ENCODE data around the gene USB1.

The USB1 gene

DNA sequence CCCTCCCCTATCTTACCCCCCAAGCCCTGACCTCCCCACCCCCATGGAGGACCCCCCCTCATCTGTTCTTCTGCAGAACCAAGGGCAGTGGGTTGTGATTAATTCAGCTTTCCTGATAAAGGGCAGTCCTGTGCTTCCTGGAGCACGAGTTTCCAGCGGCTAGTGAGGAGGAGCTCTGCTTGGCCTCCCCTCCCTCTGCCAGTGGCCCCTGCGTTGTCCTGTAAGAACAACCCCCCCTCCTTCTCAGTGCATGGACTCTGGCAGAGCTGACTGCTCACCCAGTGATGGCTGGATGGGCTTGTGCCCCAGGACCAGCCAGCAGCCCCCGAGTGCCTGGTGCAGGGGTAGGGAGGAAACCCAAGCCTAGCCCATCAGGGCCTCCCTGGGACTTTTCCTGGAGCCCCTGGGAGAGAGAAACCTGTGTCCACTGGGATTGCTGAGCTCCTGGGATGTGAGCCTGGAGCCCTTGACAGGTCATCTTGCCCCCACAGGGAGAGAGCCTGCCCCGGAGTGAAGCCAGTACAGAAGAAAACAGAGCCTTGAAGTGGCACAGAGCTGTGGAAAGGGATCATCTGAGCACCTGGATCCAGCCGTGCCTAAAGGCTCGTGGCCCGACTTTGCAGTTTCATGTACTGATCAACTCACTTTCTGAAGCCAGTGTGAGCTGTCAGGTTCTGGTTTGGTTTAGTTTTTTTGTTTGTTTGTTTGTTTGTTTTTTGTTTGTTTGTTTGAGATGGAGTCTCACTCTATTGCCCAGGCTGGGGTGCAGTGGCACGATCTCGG lies 50.8 kb downstream of the USB1 start:
- no peak for DNase-seq

DNA sequence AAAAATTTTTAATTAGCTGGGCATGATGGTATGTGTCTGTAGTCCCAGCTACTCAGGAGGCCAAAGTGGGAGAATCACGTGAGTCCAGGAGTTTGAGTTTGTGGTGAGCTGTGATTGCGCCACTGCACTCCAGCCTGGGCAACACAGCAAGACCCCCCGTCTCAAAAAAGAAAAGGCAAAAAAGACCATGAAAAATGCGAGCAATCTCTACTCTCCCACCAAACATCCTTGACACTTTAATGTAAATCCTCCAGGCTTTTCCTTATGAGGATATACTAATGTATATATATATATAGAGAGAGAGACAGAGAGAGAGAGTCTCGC lies 52.4 kb downstream of the USB1 start:
- no peak for DNase-seq

GRCh38 chr16:58054289-58054688 lies 53.1 kb downstream of the USB1 start:
- DNase-seq = no peak

- DNase-seq = no peak
Observed at GRCh38 chr16:58056580-58056979, 55.4 kb downstream of the USB1 start.

DNA sequence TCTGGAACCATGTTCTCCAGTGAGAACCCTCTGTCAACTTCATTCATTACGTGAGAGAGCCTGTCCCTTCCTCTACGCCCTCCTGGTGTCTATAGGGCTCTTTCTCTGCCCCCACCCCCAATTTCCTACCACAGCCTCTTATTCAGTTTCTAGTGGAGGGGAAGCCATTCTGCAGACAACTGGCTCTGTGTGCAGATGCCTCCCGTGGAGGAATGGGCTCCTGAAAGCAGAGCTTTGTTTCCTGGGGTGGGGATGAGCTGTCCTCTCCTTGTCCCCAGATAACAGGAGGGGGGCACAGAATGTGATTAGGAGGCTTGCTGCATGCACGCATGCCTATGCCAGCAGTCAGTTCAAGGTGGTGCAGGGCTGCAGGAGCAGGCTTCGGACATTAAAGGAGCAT lies 55.9 kb downstream of the USB1 start:
- DNase-seq = no peak

GRCh38 chr16:58057784-58058183 lies 56.6 kb downstream of the USB1 start:
- no peak for DNase-seq

DNA sequence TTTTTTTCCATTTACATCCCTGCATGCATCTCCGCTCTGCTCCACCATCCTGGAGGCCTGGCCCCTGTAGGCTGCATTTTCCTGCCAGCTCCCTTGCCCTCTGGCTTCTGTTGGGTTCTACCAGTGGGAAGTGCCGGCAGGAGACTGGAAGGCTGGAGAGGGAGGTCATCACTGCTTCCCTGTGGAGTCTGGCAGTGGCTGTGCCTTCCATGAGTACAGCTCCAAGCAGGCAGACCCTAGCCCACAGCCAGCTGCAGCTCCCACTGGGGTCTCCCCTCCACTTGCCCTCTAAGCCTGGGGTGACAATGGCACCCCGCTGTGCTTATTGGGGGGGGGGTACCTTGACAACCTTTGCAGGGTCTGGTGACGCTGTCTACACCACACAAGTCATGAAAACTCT lies 61.6 kb downstream of the USB1 start:
- DNase-seq = no peak

DNA sequence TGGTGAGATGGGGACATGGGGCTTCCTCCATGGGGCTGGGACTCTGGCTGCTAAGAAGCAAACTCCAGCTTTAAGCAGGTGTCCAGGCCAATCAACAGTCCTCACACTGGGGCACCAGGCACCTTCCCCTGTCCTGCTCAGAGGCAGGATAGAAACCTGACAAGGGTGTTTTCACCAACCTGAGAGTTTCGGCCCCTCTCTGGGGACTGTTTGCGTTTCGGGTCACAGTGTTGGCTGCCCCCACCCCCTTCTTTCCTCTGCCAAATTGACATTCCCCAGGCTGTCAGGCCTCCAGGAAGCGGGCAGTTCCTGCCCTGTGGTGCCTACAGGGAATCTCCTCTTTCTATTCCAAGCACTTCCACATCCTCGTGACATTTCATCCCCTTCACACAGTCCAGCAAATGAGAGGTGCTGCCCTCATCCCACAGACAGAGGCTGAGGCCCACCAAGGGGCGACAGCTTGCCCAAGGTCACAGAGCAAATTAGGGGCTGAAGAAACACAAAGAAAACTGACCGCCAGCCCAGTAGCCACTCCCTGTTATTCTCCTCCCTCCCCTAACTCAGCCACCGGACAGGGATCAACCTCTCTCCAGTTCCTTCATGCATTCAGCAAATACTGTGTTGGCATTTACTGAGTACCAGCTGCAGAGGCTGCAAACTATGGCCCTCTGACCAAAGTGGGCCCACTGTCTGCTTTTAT lies 62.3 kb downstream of the USB1 start:
- no peak for DNase-seq

- no peak for DNase-seq
Observed at GRCh38 chr16:58070585-58070984, 69.4 kb downstream of the USB1 start.
